Prostate gland (tissue), 2 donors: ENCODE measurements around the gene CAMK2N1. TPM values are rescaled to one million over a fixed set of nuclear protein-coding genes. Genes with fewer than 3 reads are reported as not detected.

Experiments used
- DNase-seq: peaks from one replicate; pipeline ENCODE4 v3.0.0-alpha.2; 2019; ENCODE audit warnings: low spot score
- H3K27ac ChIP-seq, 2 donors: fragments of 200-600 bp; sonication (generic); 2 replicates each; pipeline ENCODE4 v1.5.1; 2017 to 2019
- H3K27me3 ChIP-seq: fragments of 200-600 bp; sonication (generic); replicated peaks from 2 replicates; pipeline ENCODE4 v1.5.1; 2019; ENCODE audit not compliant: insufficient read depth
- H3K36me3 ChIP-seq, 2 donors: fragments of 200-600 bp; sonication (generic); 1 replicate in 1 of 2; 2 replicates in 1 of 2; pipeline versions ENCODE4 v1.5.1 to v1.8.1; 2017 to 2019
- H3K4me1 ChIP-seq: fragments of 200-600 bp; sonication (generic); replicated peaks from 2 replicates; pipeline ENCODE4 v1.5.1; 2019
- H3K4me3 ChIP-seq, 2 donors: fragments of 200-600 bp; sonication (generic); 2 replicates each; pipeline ENCODE4 v1.5.1; 2017 to 2019
- H3K9me3 ChIP-seq: fragments of 200-600 bp; sonication (generic); 2 replicates; pipeline ENCODE4 v1.5.1; 2017
- CTCF ChIP-seq, 4 experiments: fragments of 200-600 bp in 2 of 4; fragments of 450-650 bp in 2 of 4; sonication (generic) in 2 of 4; IDR thresholded peaks; 1 replicate in 3 of 4; 2 replicates in 1 of 4; pipeline ENCODE4 v1.5.1; 2016 to 2019; ENCODE audit warnings: antibody characterized with exemption in 4 of 4, mild to moderate bottlenecking in 2 of 4, moderate library complexity in 2 of 4
- POLR2A ChIP-seq: fragments of 450-650 bp; IDR thresholded peaks from one replicate; pipeline ENCODE4 v1.6.1; 2016; ENCODE audit warnings: antibody characterized with exemption, mild to moderate bottlenecking
- POLR2AphosphoS5 ChIP-seq: sonication (generic); formaldehyde crosslinking; IDR thresholded peaks from one replicate; pipeline ENCODE4 v1.6.1; 2017; ENCODE audit warnings: antibody characterized with exemption
- WGBS: methylation state at CpG from one replicate; pipeline ENCODE4 v1.1.5; 2018; 5-methylcytosine and 5-hydroxymethylcytosine counted together
- intact Hi-C: fragments of 100-400 bp; cut with DNase I; formaldehyde crosslinking; loops from one replicate; pipeline ENCODE4 v1.14.2; 2022
- total RNA-seq, 2 donors: library from RNA; depleted of rRNA; stranded (reverse); fragments of >200 nt; gene quantifications; one replicate each; pipeline ENCODE4 v1.1.0, GENCODE V29; 2016

Gene CAMK2N1
- total RNA-seq, 2 donors from 2014 or later, result 12.7 to 17.4 TPM

DNA sequence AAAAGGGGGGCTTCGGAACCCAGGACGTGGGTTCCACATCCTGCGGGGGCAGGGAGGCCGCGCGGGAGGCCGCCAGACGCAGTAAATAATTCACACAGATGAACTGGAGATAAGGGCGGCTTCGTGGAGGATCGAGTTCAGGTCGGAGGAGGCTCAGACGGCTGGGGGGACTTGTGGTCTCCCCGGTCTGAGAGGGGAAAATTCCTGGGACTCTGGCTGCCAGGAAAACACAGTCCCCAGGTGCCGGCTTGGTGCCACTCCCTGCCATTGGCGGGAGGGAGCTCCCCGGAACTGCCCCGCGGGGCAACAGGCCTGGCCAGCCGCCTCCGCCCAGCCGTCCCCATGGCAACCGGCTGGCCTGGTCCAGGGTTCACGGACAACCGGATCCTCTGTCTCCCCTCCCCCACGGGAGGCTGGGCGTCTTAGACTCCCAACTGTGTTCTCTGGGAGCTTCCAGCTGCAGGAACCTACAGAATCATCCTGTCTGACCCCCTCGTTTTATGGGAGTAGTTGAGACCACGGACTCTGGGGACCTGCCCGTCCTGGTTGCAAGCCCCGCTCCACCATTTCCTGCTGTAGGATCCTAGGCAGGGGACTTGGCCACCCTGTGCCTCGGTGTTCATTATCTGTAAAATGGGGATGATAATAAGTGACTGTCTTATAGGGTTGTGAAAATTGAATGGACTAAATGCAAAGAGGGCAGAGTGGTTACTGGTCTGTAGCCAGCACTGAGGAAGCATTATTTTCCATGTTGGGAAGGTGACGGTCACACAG is 9.6 kb downstream of the CAMK2N1 start:
- TF ChIP-seq POLR2AphosphoS5, result no peak
- TF ChIP-seq CTCF (IDR thresholded peaks at IDR 0.05), result no peak
- no peak for TF ChIP-seq POLR2A
- H3K4me3 ChIP-seq, result no peak overlapping the region
- WGBS, result 6% methylated on average over 33 of the region's 33 CpGs
- H3K9me3 ChIP-seq, result no peaks in the 10 kb centered on the region
- intact Hi-C loops, result no loop called here
- H3K27me3 ChIP-seq, result no peaks in the 10 kb centered on the region
- H3K27ac ChIP-seq, result peak overlapping the region in 1 of 2 donors; percentile 29
- DNase-seq, result no peak
- H3K4me1 ChIP-seq, result no peaks in the 10 kb centered on the region
- H3K36me3 ChIP-seq, result no peaks in the 10 kb centered on the region

GRCh38 chr1:20474996-20475395 is 11.0 kb downstream of the CAMK2N1 start:
- H3K9me3 ChIP-seq, result no peaks in the 10 kb centered on the region
- intact Hi-C loops, result no loop called here
- no peak overlapping the region for H3K27ac ChIP-seq
- H3K27me3 ChIP-seq, result no peaks in the 10 kb centered on the region
- 40% methylated on average over 7 of the region's 7 CpGs for WGBS
- no peaks in the 10 kb centered on the region for H3K36me3 ChIP-seq
- H3K4me1 ChIP-seq, result no peaks in the 10 kb centered on the region
- H3K4me3 ChIP-seq, result no peak overlapping the region
- TF ChIP-seq POLR2A (no peak), POLR2AphosphoS5 (no peak), CTCF (IDR thresholded peaks at IDR 0.05) (no peak)
- DNase-seq, result no peak

DNA sequence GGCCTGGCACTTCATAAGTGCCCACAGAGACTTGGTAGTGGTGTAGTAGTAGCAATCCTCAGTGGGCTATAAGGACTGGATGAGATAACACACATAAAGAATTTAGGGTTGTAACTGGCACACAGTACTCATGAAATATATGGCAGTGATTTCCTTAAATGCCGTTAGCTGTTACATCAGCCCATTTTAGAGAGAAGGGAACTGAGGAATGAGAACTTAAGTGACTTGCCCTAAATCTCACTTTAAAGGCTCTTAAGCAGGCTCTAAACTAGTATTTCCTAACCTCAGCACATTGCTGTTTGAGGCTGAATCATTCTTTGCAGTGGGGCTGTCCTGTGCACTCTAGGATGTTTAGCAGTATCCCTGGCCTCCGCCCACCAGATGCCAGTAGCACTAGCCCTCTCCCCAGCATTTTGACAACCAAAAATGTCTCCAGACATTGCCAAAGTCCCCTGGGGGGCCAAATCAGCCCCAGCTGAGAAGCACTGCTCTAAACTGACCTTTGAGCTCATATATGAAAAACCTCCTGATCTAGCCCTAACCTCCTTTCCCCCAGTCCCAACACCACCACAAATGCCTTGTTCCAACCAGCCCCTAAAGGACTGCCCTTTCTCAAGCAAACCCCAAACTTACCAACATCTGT is 11.6 kb downstream of the CAMK2N1 start:
- Histone ChIP-seq H3K4me3 (no peak overlapping the region), H3K4me1 (no peaks in the 10 kb centered on the region), H3K9me3 (no peaks in the 10 kb centered on the region), H3K27me3 (no peaks in the 10 kb centered on the region), H3K36me3 (no peaks in the 10 kb centered on the region), H3K27ac (no peak overlapping the region)
- intact Hi-C loops, result no loop called here
- no peak for DNase-seq
- 77% methylated on average over 2 of the region's 2 CpGs for WGBS
- TF ChIP-seq POLR2A (no peak), CTCF (IDR thresholded peaks at IDR 0.05) (no peak), POLR2AphosphoS5 (no peak)

DNA sequence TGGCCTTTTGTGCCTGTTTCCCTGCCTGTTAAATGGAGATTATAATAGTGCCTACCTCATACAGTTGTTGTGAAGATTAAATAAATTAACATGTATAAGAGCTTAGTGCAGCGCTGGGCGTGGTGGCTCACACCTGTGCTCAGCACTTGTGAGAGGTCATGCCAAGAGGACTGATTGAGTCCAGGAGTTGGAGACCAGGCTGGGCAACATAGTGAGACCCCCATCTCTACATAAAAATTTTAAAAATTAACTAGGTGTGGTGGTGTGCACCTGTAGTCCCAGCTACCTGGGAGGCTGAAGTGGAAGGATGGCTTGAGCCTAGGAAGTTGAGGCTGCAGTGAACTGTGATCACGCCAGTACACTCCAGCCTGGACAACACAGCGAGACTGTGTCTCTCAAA is 12.1 kb downstream of the CAMK2N1 start:
- Histone ChIP-seq H3K9me3 (no peaks in the 10 kb centered on the region), H3K4me3 (no peak overlapping the region), H3K27ac (no peak overlapping the region), H3K36me3 (no peaks in the 10 kb centered on the region), H3K4me1 (no peaks in the 10 kb centered on the region), H3K27me3 (no peaks in the 10 kb centered on the region)
- no peak for DNase-seq
- TF ChIP-seq CTCF (IDR thresholded peaks at IDR 0.05), result no peak
- TF ChIP-seq POLR2A, result no peak
- TF ChIP-seq POLR2AphosphoS5, result no peak
- 93% methylated on average over 4 of the region's 4 CpGs for WGBS
- intact Hi-C loops, result no loop called here
